Mononuclear cell (primary cell): Measurements from ENCODE around the gene HCN2. TPM values are rescaled to one million over a fixed set of nuclear protein-coding genes. Genes with fewer than 3 reads are reported as not detected.
"Not testable (repeated sequence)": the region's sequence is repeated elsewhere in the genome, so short reads cannot be mapped to it uniquely, and the experiment has no call there.

Experiments
- H3K27me3 ChIP-seq: 2 replicates; pipeline ENCODE4 v1.6.0; 2011; ENCODE audit warnings: low read length, control low read depth; ENCODE audit not compliant: insufficient read depth
- H3K4me1 ChIP-seq: 2 replicates; pipeline ENCODE4 v1.5.1; 2011; ENCODE audit warnings: mild to moderate bottlenecking, low read length, control low read depth; ENCODE audit not compliant: insufficient read depth
- H3K4me3 ChIP-seq: 2 replicates; pipeline ENCODE4 v1.5.1; 2011; ENCODE audit warnings: mild to moderate bottlenecking, low read length, moderate library complexity
- H3K9me3 ChIP-seq: 2 replicates; pipeline ENCODE4 v1.5.1; 2011; ENCODE audit warnings: low read depth, mild to moderate bottlenecking, control low read depth, low read length
- total RNA-seq: library from RNA; depleted of rRNA; stranded (reverse); fragments of >200 nt; gene quantifications from one replicate; pipeline ENCODE4 v1.2.3, GENCODE V29; 2012

HCN2 gene
- total RNA-seq, 1 donor: 0.21 TPM

DNA sequence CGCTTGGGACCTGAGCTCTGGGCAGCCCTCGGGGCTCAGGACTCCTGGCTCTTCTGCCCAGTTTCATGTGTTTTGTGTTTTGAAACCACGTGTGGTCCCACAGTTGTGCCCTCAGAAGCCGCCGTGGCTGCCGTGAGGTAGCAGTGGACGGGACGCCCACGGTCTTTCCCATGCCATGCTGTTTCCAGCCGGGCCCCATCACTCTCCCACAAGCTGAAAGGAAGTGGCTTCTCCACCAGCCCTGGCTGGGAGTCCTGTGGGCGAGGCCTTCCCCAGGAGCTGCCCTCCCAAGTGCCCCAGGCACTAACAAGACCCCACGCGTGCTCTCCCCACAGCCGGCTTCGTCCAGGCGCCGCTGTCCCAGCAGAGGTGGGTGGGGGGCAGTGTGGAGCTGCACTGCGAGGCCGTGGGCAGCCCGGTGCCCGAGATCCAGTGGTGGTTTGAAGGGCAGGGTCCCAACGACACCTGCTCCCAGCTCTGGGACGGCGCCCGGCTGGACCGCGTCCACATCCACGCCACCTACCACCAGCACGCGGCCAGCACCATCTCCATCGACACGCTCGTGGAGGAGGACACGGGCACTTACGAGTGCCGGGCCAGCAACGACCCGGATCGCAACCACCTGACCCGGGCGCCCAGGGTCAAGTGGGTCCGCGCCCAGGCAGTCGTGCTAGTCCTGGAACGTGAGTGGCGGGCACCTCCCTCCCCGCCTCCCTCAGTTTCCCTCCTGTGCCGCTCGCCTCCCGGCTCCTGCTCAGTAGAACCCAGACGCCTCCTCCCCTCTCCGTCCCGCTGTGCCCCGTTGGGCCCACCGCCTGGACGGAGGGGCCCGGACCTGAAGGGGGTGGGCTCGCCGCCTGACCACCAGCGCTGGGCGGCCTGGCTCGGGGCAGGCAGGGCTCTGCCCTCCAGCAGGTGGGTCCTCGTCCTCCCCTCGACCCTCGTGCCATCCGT, 12.0 kb upstream of the HCN2 start:
- H3K4me1 ChIP-seq: peaks cover 32% of the 10 kb centered on the region
- no peaks in the 10 kb centered on the region for H3K9me3 ChIP-seq
- no peak overlapping the region for H3K4me3 ChIP-seq
- H3K27me3 ChIP-seq: no peaks in the 10 kb centered on the region

- H3K27me3 ChIP-seq: no peaks in the 10 kb centered on the region
- H3K4me3 ChIP-seq: no peak overlapping the region
- no peaks in the 10 kb centered on the region for H3K9me3 ChIP-seq
- peaks cover 18% of the 10 kb centered on the region for H3K4me1 ChIP-seq
These were observed 10.4 kb upstream of the HCN2 start for GRCh38 chr19:579111-579841.

- H3K4me3 ChIP-seq: no peak overlapping the region
- H3K9me3 ChIP-seq: no peaks in the 10 kb centered on the region
- H3K27me3 ChIP-seq: no peaks in the 10 kb centered on the region
- H3K4me1 ChIP-seq: peaks cover 12% of the 10 kb centered on the region
These were observed 9.9 kb upstream of the HCN2 start for GRCh38 chr19:579842-580155.

- H3K4me1 ChIP-seq: peaks cover 7% of the 10 kb centered on the region
- no peaks in the 10 kb centered on the region for H3K9me3 ChIP-seq
These were observed 9.3 kb upstream of the HCN2 start for GRCh38 chr19:580274-580835.

GRCh38 chr19:581399-582111, 8.1 kb upstream of the HCN2 start:
- Histone ChIP-seq H3K4me1 (no peaks in the 10 kb centered on the region), H3K9me3 (no peaks in the 10 kb centered on the region), H3K27me3 (no peaks in the 10 kb centered on the region), H3K4me3 (no peak overlapping the region)

More at GRCh38 chr19:580274-580835, 9.3 kb upstream of the HCN2 start:
- Histone ChIP-seq H3K4me3 (no peak overlapping the region), H3K27me3 (no peaks in the 10 kb centered on the region)

DNA sequence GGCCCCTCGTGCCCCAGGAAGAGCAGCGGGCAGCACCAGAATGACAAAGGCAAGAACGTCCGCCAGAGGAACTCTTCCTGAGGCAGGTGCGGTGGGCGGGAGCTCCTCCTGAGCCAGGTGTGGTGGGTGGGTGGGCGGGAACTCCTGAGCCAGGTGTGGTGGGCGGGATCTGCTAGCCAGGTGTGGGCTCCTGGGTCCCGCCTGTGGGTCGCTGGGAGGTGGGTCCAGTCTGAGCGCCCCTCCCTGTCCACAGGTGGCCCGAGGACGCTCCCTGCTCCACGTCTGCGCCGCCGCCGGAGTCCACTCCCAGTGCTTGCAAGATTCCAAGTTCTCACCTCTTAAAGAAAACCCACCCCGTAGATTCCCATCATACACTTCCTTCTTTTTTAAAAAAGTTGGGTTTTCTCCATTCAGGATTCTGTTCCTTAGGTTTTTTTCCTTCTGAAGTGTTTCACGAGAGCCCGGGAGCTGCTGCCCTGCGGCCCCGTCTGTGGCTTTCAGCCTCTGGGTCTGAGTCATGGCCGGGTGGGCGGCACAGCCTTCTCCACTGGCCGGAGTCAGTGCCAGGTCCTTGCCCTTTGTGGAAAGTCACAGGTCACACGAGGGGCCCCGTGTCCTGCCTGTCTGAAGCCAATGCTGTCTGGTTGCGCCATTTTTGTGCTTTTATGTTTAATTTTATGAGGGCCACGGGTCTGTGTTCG, 7.0 kb upstream of the HCN2 start:
- Histone ChIP-seq H3K27me3 (no peaks in the 10 kb centered on the region), H3K4me1 (no peaks in the 10 kb centered on the region), H3K9me3 (no peaks in the 10 kb centered on the region), H3K4me3 (no peak overlapping the region)

DNA sequence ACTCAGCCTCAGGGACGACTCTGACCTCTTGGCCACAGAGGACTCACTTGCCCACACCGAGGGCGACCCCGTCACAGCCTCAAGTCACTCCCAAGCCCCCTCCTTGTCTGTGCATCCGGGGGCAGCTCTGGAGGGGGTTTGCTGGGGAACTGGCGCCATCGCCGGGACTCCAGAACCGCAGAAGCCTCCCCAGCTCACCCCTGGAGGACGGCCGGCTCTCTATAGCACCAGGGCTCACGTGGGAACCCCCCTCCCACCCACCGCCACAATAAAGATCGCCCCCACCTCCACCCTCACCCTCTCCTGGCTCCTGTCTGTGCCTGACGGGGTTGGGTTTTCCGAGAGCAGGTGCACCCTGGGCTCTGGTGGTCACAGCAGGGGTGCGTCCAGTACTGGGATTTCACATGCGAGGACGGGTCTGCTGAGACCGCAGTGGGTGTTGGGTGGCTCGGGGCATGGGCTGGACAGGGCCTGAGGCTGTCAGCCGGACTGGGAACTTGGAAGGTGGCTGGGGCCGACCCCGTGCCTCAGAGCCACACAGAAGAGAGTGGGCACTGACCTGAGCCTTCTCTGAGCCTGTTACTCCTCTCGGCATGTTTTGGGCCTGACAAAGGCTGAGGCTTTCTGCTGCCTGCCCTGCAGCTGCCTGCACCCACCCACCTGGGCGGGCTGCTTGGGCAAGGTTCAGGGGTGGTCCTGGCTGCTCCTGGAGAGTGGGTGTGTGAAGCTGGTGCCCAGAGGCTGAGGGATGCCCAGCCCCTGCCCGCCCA, 6.3 kb upstream of the HCN2 start:
- Histone ChIP-seq H3K4me1 (peaks cover 1% of the 10 kb centered on the region), H3K4me3 (no peak overlapping the region), H3K27me3 (peaks cover 5% of the 10 kb centered on the region), H3K9me3 (no peaks in the 10 kb centered on the region)

DNA sequence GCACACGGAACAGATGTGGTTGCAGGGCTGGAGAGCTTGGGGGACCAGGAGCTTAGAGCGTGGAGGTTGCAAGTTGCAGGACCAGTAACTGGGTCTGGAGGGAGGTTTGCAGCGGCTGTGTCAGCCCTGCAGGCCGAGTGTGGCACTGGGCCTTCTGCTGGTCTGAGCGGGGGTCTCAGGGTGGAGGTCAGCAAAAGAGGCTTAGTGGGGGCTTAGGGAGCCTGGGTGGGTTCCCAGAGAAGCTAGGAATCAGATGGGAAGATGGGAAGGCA, 5.8 kb upstream of the HCN2 start:
- no peaks in the 10 kb centered on the region for H3K9me3 ChIP-seq
- H3K27me3 ChIP-seq: peaks cover 10% of the 10 kb centered on the region
- no peak overlapping the region for H3K4me3 ChIP-seq
- H3K4me1 ChIP-seq: peaks cover 6% of the 10 kb centered on the region

DNA sequence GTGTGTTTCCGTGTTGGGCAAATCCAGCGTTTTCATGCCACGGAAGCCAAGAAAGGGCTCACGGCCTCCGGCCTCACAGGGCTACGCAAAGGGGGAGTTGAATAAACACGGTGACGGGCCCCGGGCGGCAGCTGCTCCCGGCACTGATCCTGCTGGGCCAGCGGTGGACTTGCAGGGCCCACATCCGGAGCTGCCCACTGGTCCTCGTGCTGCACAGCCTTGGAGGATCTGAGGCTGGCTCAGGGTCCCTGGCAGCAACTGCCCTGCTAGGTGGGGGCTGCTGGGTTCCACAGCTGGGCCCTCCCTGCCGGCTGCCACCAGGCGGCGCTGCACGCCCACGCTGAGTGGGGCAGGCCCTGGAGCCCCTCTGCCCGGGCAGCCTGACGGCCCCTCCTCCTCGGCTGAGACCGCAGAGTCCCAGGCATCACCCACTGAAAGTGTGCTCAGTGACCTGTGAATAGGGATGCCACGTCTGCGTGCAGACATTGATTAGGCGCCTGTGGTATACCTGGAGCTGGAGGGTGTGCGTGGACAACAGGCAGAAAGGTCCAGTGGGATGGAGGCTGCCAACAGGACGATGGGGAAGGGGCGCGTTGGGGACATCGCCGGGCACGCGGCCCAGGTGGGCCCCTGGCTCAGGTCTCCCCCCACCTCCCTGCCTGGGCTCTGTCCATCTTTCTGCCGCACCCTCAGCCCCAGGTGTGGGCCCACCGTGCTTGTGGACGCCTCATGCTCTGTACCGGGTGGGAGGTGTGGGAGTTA, 5.3 kb upstream of the HCN2 start:
- Histone ChIP-seq H3K4me3 (no peak overlapping the region), H3K4me1 (peaks cover 10% of the 10 kb centered on the region), H3K27me3 (peaks cover 16% of the 10 kb centered on the region), H3K9me3 (no peaks in the 10 kb centered on the region)

GRCh38 chr19:585146-585545, 4.5 kb upstream of the HCN2 start:
- peaks cover 16% of the 10 kb centered on the region for H3K27me3 ChIP-seq
- H3K4me3 ChIP-seq, H3K9me3 ChIP-seq: not testable (repeated sequence)
- H3K4me1 ChIP-seq: peaks cover 11% of the 10 kb centered on the region

DNA sequence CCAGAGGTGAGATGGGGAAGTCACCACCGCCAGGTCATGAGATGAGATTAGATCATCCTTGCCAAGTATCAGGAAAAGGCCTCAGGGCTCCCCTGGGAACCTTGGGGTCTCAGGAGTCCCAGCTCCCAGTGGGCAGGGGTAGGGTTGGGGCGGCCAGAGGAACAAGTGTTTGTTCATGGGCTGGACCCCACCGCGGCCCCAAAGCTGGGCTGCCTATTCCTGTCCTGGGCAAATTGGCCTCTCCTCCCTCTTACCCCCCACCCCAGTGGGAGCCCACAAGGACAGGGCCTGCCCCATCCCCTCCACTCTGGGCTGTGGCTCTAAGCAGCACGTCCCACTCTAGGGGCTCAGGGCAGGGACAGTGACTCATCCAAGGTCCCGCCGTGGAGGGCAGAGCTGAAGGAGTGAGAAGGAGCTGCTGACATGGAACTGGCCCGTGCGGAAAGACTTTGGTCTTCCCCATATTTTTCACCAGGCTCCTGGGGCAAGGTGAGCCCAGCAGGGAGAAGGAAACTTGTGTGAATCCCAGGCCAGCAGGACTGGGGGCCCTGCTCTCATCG, 4.0 kb upstream of the HCN2 start:
- H3K9me3 ChIP-seq: no peaks in the 10 kb centered on the region
- H3K27me3 ChIP-seq: peaks cover 16% of the 10 kb centered on the region
- H3K4me3 ChIP-seq: no peak overlapping the region
- peaks cover 12% of the 10 kb centered on the region for H3K4me1 ChIP-seq

- Histone ChIP-seq H3K9me3 (no peaks in the 10 kb centered on the region), H3K27me3 (peaks cover 24% of the 10 kb centered on the region), H3K4me3 (no peak overlapping the region), H3K4me1 (peaks cover 16% of the 10 kb centered on the region)
These were observed 1.5 kb upstream of the HCN2 start for GRCh38 chr19:588093-588740.
